C4-2B (cell line): Measurements from ENCODE around the gene CARMIL1.

ENCODE experiments used
- ZFX ChIP-seq: fragments of 450-650 bp; IDR thresholded peaks from 2 replicates; pipeline ENCODE4 v1.6.1; 2017
- TF ChIP-seq, protein P1 (sequence below): fragments of 450-650 bp; conservative IDR thresholded peaks from 2 replicates; pipeline ENCODE4 v1.5.1; 2017; ENCODE audit warnings: mild to moderate bottlenecking

DNA sequence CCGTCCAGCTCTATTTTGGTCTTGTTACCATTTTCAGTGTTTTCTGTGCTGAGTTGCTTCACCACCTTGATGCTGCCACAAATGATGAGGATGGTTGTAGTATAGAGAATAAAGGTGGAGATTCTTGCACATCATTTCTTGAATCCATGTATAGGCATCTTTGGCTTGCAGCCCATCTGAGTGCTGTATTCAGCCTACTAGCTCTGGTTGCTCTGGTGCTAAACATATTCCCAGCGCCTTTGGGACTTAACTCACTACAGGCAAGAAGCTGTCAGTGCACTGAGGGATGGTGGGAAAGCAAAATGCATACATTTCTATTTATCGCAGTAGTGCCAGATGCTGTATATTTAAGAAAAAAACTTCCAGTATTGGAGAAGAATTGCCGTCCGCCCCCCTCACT, 86.0 kb downstream of the CARMIL1 start:
- TF ChIP-seq, protein P1, sequence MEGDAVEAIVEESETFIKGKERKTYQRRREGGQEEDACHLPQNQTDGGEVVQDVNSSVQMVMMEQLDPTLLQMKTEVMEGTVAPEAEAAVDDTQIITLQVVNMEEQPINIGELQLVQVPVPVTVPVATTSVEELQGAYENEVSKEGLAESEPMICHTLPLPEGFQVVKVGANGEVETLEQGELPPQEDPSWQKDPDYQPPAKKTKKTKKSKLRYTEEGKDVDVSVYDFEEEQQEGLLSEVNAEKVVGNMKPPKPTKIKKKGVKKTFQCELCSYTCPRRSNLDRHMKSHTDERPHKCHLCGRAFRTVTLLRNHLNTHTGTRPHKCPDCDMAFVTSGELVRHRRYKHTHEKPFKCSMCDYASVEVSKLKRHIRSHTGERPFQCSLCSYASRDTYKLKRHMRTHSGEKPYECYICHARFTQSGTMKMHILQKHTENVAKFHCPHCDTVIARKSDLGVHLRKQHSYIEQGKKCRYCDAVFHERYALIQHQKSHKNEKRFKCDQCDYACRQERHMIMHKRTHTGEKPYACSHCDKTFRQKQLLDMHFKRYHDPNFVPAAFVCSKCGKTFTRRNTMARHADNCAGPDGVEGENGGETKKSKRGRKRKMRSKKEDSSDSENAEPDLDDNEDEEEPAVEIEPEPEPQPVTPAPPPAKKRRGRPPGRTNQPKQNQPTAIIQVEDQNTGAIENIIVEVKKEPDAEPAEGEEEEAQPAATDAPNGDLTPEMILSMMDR, result no peak
- no peak for TF ChIP-seq ZFX
